NCI-H2107 (cell line): ENCODE measurements around the gene KAT2A.

Experiments
- DNase-seq: peaks from one replicate; lab custom pipeline; 2025; lab: John Stamatoyannopoulos, UW

The KAT2A gene

GRCh38 chr17:42094375-42095069, 26.6 kb downstream of the KAT2A start:
- no peak for DNase-seq

- no peak for DNase-seq
These were observed 28.2 kb downstream of the KAT2A start for GRCh38 chr17:42092939-42093338.

GRCh38 chr17:42090964-42091790, 30.0 kb downstream of the KAT2A start:
- DNase-seq = no peak

GRCh38 chr17:42088736-42089135, 32.4 kb downstream of the KAT2A start:
- no peak for DNase-seq

- DNase-seq = no peak
These were observed 33.1 kb downstream of the KAT2A start for GRCh38 chr17:42087736-42088705.

- no peak for DNase-seq
These were observed 34.0 kb downstream of the KAT2A start for GRCh38 chr17:42087042-42087701.

- DNase-seq = no peak
These were observed 39.5 kb downstream of the KAT2A start for GRCh38 chr17:42081516-42082129.

GRCh38 chr17:42079541-42079940, 41.6 kb downstream of the KAT2A start:
- DNase-seq = no peak

- DNase-seq = no peak
These were observed 42.6 kb downstream of the KAT2A start for GRCh38 chr17:42078396-42079043.

- no peak for DNase-seq
These were observed 43.4 kb downstream of the KAT2A start for GRCh38 chr17:42077755-42078154.

- no peak for DNase-seq
These were observed 44.2 kb downstream of the KAT2A start for GRCh38 chr17:42076797-42077559.

GRCh38 chr17:42075789-42076188, 45.4 kb downstream of the KAT2A start:
- DNase-seq = no peak

- DNase-seq = no peak
These were observed 48.6 kb downstream of the KAT2A start for GRCh38 chr17:42072323-42073187.

GRCh38 chr17:42071810-42072209, 49.4 kb downstream of the KAT2A start:
- no peak for DNase-seq

- DNase-seq = no peak
These were observed 52.2 kb downstream of the KAT2A start for GRCh38 chr17:42068979-42069378.

GRCh38 chr17:42067371-42068091, 53.6 kb downstream of the KAT2A start:
- no peak for DNase-seq

- DNase-seq = no peak
These were observed 56.0 kb downstream of the KAT2A start for GRCh38 chr17:42065201-42065600.
